H1 (cell line): Measurements from ENCODE around the gene SYNJ1. TPM values are rescaled to one million over a fixed set of nuclear protein-coding genes. Genes with fewer than 3 reads are reported as not detected.

ENCODE experiments used
- CTCF ChIA-PET: fragments of 300-600 bp; sonication (Branson Sonifier 250); formaldehyde crosslinking; loops from one replicate; lab custom pipeline; 2021; ENCODE audit not compliant: partially characterized antibody; lab: Charles Lee
- POLR2A ChIA-PET: fragments of 300-600 bp; sonication (Branson Sonifier 250); formaldehyde crosslinking; loops from one replicate; lab custom pipeline; 2021; ENCODE audit warnings: inconsistent platforms; ENCODE audit not compliant: partially characterized antibody; lab: Charles Lee
- DNase-seq, 2 experiments: peaks; one replicate each; pipeline versions ENCODE4 v3.0.0 to v3.0.0-alpha.2; 2010 to 2022; ENCODE audit warnings: low spot score in 2 of 2, low read depth in 1 of 2, mixed read lengths in 1 of 2
- FAIRE-seq: peaks from 2 replicates; lab custom pipeline; 2011; peaks lifted over from hg19 to GRCh38; lab: Jason Lieb, UNC
- H2AFZ ChIP-seq: 2 replicates; pipeline ENCODE4 v1.8.1; 2012; ENCODE audit warnings: low read length, inconsistent platforms
- H2AK5ac ChIP-seq: 2 replicates; pipeline ENCODE4 v1.6.1; 2013; ENCODE audit warnings: low read depth, low read length
- H2BK120ac ChIP-seq: replicated peaks from 2 replicates; pipeline ENCODE3; 2013; ENCODE audit warnings: low read depth, low read length, inconsistent platforms
- H2BK12ac ChIP-seq: 2 replicates; pipeline ENCODE4 v1.6.1; 2013; ENCODE audit warnings: low read depth, low read length
- H2BK15ac ChIP-seq: 2 replicates; pipeline ENCODE4 v1.6.1; 2013; ENCODE audit warnings: low read length
- H2BK20ac ChIP-seq: 2 replicates; pipeline ENCODE4 v1.6.1; 2013; ENCODE audit warnings: low read length
- H2BK5ac ChIP-seq: 2 replicates; pipeline ENCODE4 v1.6.1; 2013; ENCODE audit warnings: low read depth, low read length
- H3K14ac ChIP-seq: 2 replicates; pipeline ENCODE4 v1.6.1; 2013; ENCODE audit warnings: inconsistent platforms; ENCODE audit not compliant: insufficient read length
- H3K18ac ChIP-seq: 2 replicates; pipeline ENCODE4 v1.6.1; 2013; ENCODE audit warnings: low read length; ENCODE audit errors: extremely low read depth
- H3K23ac ChIP-seq: 2 replicates; pipeline ENCODE4 v1.6.1; 2013; ENCODE audit warnings: inconsistent platforms; ENCODE audit not compliant: insufficient read length
- H3K23me2 ChIP-seq: 2 replicates; pipeline ENCODE4 v1.6.1; 2013; ENCODE audit warnings: low read depth, low read length
- H3K27ac ChIP-seq: 2 replicates; pipeline ENCODE4 v1.6.1; 2011; ENCODE audit warnings: low read depth, low read length, inconsistent platforms
- H3K27me3 ChIP-seq, 4 experiments: replicated peaks in 1 of 4; 1 replicate in 1 of 4; 2 replicates in 3 of 4; pipeline versions ENCODE4 v1.6.1 to v1.8.1; 2011 to 2013; ENCODE audit warnings: low read length in 3 of 4, mild to moderate bottlenecking in 3 of 4, inconsistent platforms in 2 of 4, mixed read lengths in 2 of 4, moderate library complexity in 1 of 4; ENCODE audit not compliant: control insufficient read depth in 3 of 4, insufficient read depth in 3 of 4; ENCODE audit errors: extremely low read depth in 1 of 4
- H3K36me3 ChIP-seq, 4 experiments: 2 replicates each; pipeline versions ENCODE4 v1.6.1 to v1.8.1; 2011 to 2013; ENCODE audit warnings: mild to moderate bottlenecking in 4 of 4, low read length in 3 of 4, moderate library complexity in 2 of 4, control low read depth in 1 of 4, inconsistent platforms in 1 of 4; ENCODE audit not compliant: insufficient read depth in 4 of 4, control insufficient read depth in 2 of 4
- H3K4ac ChIP-seq: replicated peaks from 2 replicates; pipeline ENCODE3; 2013; ENCODE audit warnings: low read length, low read depth, mixed read lengths, inconsistent platforms; ENCODE audit not compliant: insufficient read length
- H3K4me1 ChIP-seq, 4 experiments: replicated peaks in 1 of 4; 1 replicate in 1 of 4; 2 replicates in 3 of 4; pipeline versions ENCODE4 v1.6.1 to v1.8.1; 2011 to 2013; ENCODE audit warnings: low read length in 3 of 4, inconsistent platforms in 2 of 4, mixed read lengths in 1 of 4; ENCODE audit not compliant: insufficient read depth in 4 of 4, control insufficient read depth in 3 of 4
- H3K4me2 ChIP-seq, 2 experiments: 2 replicates each; pipeline versions ENCODE4 v1.6.1 to v1.8.1; 2011 to 2013; ENCODE audit warnings: low read depth in 2 of 2, low read length in 2 of 2, control low read depth in 1 of 2, inconsistent platforms in 1 of 2, mild to moderate bottlenecking in 1 of 2; ENCODE audit not compliant: insufficient read depth in 1 of 2
- H3K4me3 ChIP-seq, 4 experiments: fragments of 200-600, 300-600 bp in 1 of 4; sonication (generic), shearing (Covaris generic), sonication (Bioruptor Twin) in 1 of 4; 2 replicates each; pipeline versions ENCODE4 v1.5.1 to v1.8.1; 2011 to 2016; ENCODE audit warnings: low read length in 4 of 4, low read depth in 3 of 4, control low read depth in 2 of 4, inconsistent platforms in 2 of 4, mild to moderate bottlenecking in 2 of 4, mixed read lengths in 1 of 4, moderate library complexity in 1 of 4; ENCODE audit not compliant: insufficient read depth in 2 of 4; ENCODE audit errors: extremely low read depth in 1 of 4
- H3K56ac ChIP-seq: replicated peaks from 2 replicates; pipeline ENCODE3; 2013; ENCODE audit warnings: low read depth, mild to moderate bottlenecking, mixed read lengths, low read length, inconsistent platforms; ENCODE audit not compliant: insufficient read length
- H3K79me1 ChIP-seq: 2 replicates; pipeline ENCODE4 v1.6.1; 2013; ENCODE audit warnings: low read depth, low read length, control low read depth
- H3K79me2 ChIP-seq, 2 experiments: 2 replicates each; pipeline versions ENCODE4 v1.6.1 to v1.8.1; 2012 to 2013; ENCODE audit warnings: low read length in 2 of 2, mild to moderate bottlenecking in 2 of 2, inconsistent platforms in 1 of 2; ENCODE audit not compliant: insufficient read depth in 2 of 2, control insufficient read depth in 1 of 2
- H3K9ac ChIP-seq, 4 experiments: replicated peaks in 1 of 4; 1 replicate in 1 of 4; 2 replicates in 3 of 4; pipeline versions ENCODE4 v1.6.1 to v1.8.1; 2011 to 2013; ENCODE audit warnings: low read depth in 3 of 4, low read length in 3 of 4, control low read depth in 2 of 4, mild to moderate bottlenecking in 2 of 4, moderate library complexity in 2 of 4, inconsistent platforms in 1 of 4; ENCODE audit errors: extremely low read depth in 1 of 4
- H3K9me3 ChIP-seq, 2 experiments: 2 replicates each; pipeline versions ENCODE4 v1.6.1 to v1.8.1; 2012 to 2013; ENCODE audit warnings: mild to moderate bottlenecking in 2 of 2, moderate library complexity in 2 of 2, control low read depth in 1 of 2, inconsistent platforms in 1 of 2, low read depth in 1 of 2, low read length in 1 of 2, mixed read lengths in 1 of 2; ENCODE audit not compliant: insufficient read depth in 2 of 2
- H4K20me1 ChIP-seq, 2 experiments: replicated peaks in 1 of 2; 2 replicates each; pipeline versions ENCODE3 to v1.8.1; 2011 to 2013; ENCODE audit warnings: inconsistent platforms in 2 of 2, low read length in 2 of 2, mild to moderate bottlenecking in 1 of 2; ENCODE audit not compliant: insufficient read depth in 2 of 2, control insufficient read depth in 1 of 2
- H4K5ac ChIP-seq: 2 replicates; pipeline ENCODE4 v1.6.1; 2013; ENCODE audit warnings: low read length, low read depth, mixed read lengths, inconsistent platforms; ENCODE audit not compliant: insufficient read length
- H4K8ac ChIP-seq: 2 replicates; pipeline ENCODE4 v1.8.0; 2013; ENCODE audit warnings: mild to moderate bottlenecking, moderate library complexity, low read length, inconsistent platforms; ENCODE audit not compliant: insufficient read depth; ENCODE audit errors: extremely low read depth
- H4K91ac ChIP-seq: replicated peaks from 2 replicates; pipeline ENCODE3; 2013; ENCODE audit warnings: low read length, mixed read lengths, inconsistent platforms; ENCODE audit not compliant: insufficient read length
- CREB1 ChIP-seq: IDR thresholded peaks from 2 replicates; pipeline ENCODE4 v1.6.1; 2012; ENCODE audit warnings: inconsistent platforms
- E2F6 ChIP-seq: IDR thresholded peaks from 2 replicates; pipeline ENCODE4 v1.6.1; 2012; ENCODE audit warnings: inconsistent platforms
- HDAC2 ChIP-seq, 2 experiments: fragments of 300-600 bp in 1 of 2; sonication (generic) in 1 of 2; IDR thresholded peaks; 2 replicates each; pipeline ENCODE4 v1.6.1; 2011 to 2012; ENCODE audit warnings: low read depth in 2 of 2, low read length in 2 of 2, mild to moderate bottlenecking in 2 of 2, moderate library complexity in 2 of 2, borderline replicate concordance in 1 of 2, inconsistent platforms in 1 of 2
- JUND ChIP-seq: IDR thresholded peaks from 2 replicates; pipeline ENCODE4 v1.6.1; 2011; ENCODE audit warnings: mild to moderate bottlenecking, improper control_type of control experiment, low read length
- KDM5A ChIP-seq: fragments of 200-600 bp; IDR thresholded peaks from 2 replicates; pipeline ENCODE4 v1.7.1; 2012; ENCODE audit warnings: mild to moderate bottlenecking, low read length, inconsistent platforms, mixed read lengths
- NRF1 ChIP-seq: IDR thresholded peaks from 2 replicates; pipeline ENCODE4 v1.6.1; 2011; ENCODE audit warnings: mild to moderate bottlenecking, low read depth, low read length, improper control_type of control experiment
- SIRT6 ChIP-seq: IDR thresholded peaks from one replicate; pipeline ENCODE4 v1.7.1; 2012; ENCODE audit warnings: low read length, inconsistent platforms
- SRF ChIP-seq: IDR thresholded peaks from 2 replicates; pipeline ENCODE4 v1.6.1; 2011; ENCODE audit warnings: mild to moderate bottlenecking, low read depth, low read length, moderate library complexity
- USF2 ChIP-seq: IDR thresholded peaks from 2 replicates; pipeline ENCODE4 v1.6.1; 2011; ENCODE audit warnings: low read length, improper control_type of control experiment
- ZNF274 ChIP-seq: IDR thresholded peaks from 2 replicates; pipeline ENCODE4 v1.7.0; 2012; ENCODE audit warnings: low read length, borderline replicate concordance; ENCODE audit errors: extremely low read depth
- WGBS, 2 experiments: shearing (Covaris generic) in 1 of 2; methylation state at CpG; one replicate each; pipeline versions ENCODE4 v1.1.6 to v1.1.7; 2013 to 2015; ENCODE audit warnings: low lambda C conversion rate in 2 of 2, mixed read lengths in 2 of 2, inconsistent platforms in 1 of 2, low coverage in 1 of 2, missing lambda C conversion rate in 1 of 2; ENCODE audit not compliant: insufficient replicate concordance in 2 of 2, insufficient coverage in 1 of 2, insufficient read length in 1 of 2; ENCODE audit errors: extremely low coverage in 1 of 2, missing lambda C conversion rate in 1 of 2; 5-methylcytosine and 5-hydroxymethylcytosine counted together
- polyA plus RNA-seq, 7 experiments: library from polyadenylated mRNA; depleted of rRNA in 3 of 7; stranded (reverse) in 5 of 7; unstranded in 2 of 7; fragments of >200 nt in 5 of 7; fragments of 200-250 nt in 2 of 7; gene quantifications; 1 replicate in 5 of 7; 2 replicates in 1 of 7; 4 replicates in 1 of 7; pipeline versions ENCODE4 v1.2.1 to v1.2.3, GENCODE V29; 2011 to 2013; ENCODE audit warnings: missing spikeins in 2 of 7, mixed read lengths in 2 of 7
- total RNA-seq: library from RNA; stranded (reverse); fragmentation: NEBNext Ultra II Directional; extraction: Animal tissue kit (Norgen Biotek cat#: 25700); gene quantifications from 2 replicates; pipeline ENCODE4 v1.2.1, GENCODE V29; 2021

Gene SYNJ1
- total and polyA plus RNA-seq, 2 of the 8 experiments (the other 6 are each of a cell fraction or from before 2014, with no cell fraction given): 1.3 to 4.3 TPM

- Histone ChIP-seq H4K91ac (no peak overlapping the region), H3K27me3 (no peaks in the 10 kb centered on the region), H3K4me1 (peaks cover 0 to 2% (median 1%) of the 10 kb centered on the region in 4 experiments; a peak in 1 of 7 replicates), H3K18ac (no peak overlapping the region), H3K4me2 (no peak overlapping the region), H2BK15ac (no peak overlapping the region), H3K79me1 (0 out of 2 replicates have a peak, but pooled peaks cover 2% of the 10 kb centered on the region), H2BK12ac (no peak overlapping the region), H3K4me3 (no peak overlapping the region), H3K79me2 (no peaks in the 10 kb centered on the region), H3K23ac (no peak overlapping the region), H2BK20ac (no peak overlapping the region), H2AFZ (no peak overlapping the region), H3K9ac (no peak overlapping the region), H2AK5ac (no peak overlapping the region), H2BK120ac (no peak overlapping the region), H3K56ac (no peak overlapping the region), H4K8ac (no peak overlapping the region), H3K4ac (no peak overlapping the region), H4K20me1 (no peaks in the 10 kb centered on the region), H3K36me3 (no peaks in the 10 kb centered on the region), H3K27ac (no peak overlapping the region), H3K9me3 (no peaks in the 10 kb centered on the region), H3K14ac (no peak overlapping the region), H2BK5ac (no peak overlapping the region), H4K5ac (no peak overlapping the region), H3K23me2 (no peaks in the 10 kb centered on the region)
- ChIA-PET CTCF (interaction anchor here (0.6 to 1.4 kb wide), 2 partner anchors 56 to 61 kb away, joined by 3 to 5 read pairs; partner anchors contain the start of gene PAXBP1), POLR2A (no interaction called here)
- DNase-seq (no peak), FAIRE-seq (no peak)
- TF ChIP-seq KDM5A (no peak), CREB1 (no peak), ZNF274 (no peak), E2F6 (no peak), USF2 (no peak), NRF1 (no peak), SIRT6 (no peak), HDAC2 (IDR thresholded peaks at IDR 0.05; ENCODE audit: borderline replicate concordance in 1 of 2, low read depth in 2 of 2, low read length in 2 of 2) (no peak), JUND (no peak), SRF (no peak)
- WGBS, 2 experiments: 87% methylated on average over 2 of the region's 4 CpGs; no CpG with 5 or more reads in 1 of the 2 experiments
Measured at GRCh38 chr21:32710987-32711386, 16.8 kb downstream of the SYNJ1 start.
